ENCODE data around the gene LSM2. TPM values are rescaled to one million over a fixed set of nuclear protein-coding genes. Genes with fewer than 3 reads are reported as not detected.

Gene LSM2
- total RNA-seq, 6 donors from 2014 or later = 5.0 to 44.9 (median 20.9) TPM

DNA sequence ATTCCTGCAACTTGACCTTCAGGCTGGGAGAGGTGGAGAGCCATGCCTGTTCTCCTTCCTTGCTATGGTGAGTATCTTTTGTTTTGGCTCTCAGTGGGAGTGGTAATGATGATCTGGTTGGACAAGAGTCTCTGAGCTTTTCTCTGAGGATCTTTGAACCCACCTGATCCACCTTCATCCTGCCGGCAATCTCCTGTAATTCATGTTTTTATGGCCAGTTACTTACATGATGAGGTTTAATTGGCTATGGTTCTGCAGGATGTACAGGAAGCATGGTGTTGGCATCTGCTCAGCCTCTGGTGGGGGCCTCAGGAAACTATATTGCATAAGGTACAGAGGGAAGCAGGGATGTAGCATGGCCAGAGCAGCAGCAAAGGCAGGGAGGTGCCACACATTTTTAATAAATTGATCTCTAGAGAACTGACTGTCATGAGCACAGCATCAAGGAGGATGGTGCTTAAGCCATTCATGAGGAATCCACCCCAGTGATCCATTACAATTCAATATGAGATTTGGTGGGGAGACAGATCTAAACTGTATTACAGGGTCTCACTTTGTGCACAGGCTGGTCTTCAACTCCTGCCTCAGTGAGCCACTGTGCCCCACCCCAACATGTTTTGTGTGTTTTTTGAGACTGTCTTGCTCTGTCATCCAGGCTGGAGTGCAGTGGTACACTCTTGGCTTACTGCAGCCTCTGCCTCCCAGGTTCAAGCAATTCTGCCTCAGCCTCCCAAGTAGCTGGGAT lies 30.8 kb upstream of the LSM2 start:
- Histone ChIP-seq H3K4me1 (peaks cover 40 to 53% (median 41%) of the 10 kb centered on the region in 4 donors), H3K9me3 (no peaks in the 10 kb centered on the region), H3K36me3 (peaks cover 14 to 55% (median 48%) of the 10 kb centered on the region in 4 donors)

DNA sequence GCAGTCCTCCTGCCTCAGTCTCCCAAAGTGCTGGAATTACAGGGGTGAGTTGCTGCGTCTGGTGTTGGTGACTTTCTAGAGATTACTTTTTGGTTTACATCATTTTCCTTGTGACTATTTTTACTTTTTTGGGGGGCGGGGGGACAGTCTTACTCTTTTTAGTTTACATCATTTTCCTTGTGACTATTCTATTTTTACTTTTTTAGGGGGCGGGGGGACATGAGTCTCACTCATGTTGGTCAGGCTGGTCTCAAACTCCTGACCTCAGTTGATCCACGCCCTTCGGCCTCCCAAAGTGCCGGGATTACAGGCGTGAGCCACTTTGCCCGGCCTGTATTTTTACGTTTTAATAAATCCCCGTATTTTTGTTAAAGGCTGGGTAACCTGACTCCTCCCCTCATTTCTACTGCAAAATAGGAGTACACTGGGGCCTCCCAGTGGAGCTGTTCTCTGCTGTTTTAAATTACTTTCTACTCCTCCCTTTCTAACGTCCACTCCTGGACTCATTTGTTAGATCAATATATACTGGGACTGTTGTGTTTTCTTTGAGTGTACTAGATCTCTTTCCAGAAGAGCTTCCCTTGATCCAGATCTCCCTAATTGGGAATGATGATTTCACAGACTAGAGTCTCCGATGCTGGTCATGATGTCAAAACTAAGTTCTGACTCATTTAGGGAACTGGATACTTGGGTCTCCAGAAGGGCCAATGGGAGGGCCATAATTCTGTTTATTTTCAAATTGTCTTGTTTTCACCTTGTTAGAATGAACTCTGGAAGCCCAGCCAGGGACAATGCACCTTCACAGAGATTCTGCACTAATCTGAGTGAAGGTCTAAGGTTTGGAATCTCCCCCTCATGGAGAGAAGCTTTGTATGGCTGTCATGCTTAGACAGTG lies 30.0 kb upstream of the LSM2 start:
- peaks cover 42 to 62% (median 46%) of the 10 kb centered on the region in 4 donors for H3K4me1 ChIP-seq

More for the DNA sequence above, 30.8 kb upstream of the LSM2 start:
- Histone ChIP-seq H3K27me3 (no peaks in the 10 kb centered on the region), H3K27ac (peak overlapping the region in 2 of 4 donors; percentile 96 to 99), H3K4me3 (peak overlapping the region in 3 of 4 donors; percentile 83 to 93 (median 91))
- WGBS, 2 donors = 27 to 43% methylated on average over 1 of the region's 1 CpG
- no peak for TF ChIP-seq EP300 (IDR thresholded peaks at IDR 0.05)
- no peak for TF ChIP-seq POLR2AphosphoS5 (IDR thresholded peaks at IDR 0.05)
- TF ChIP-seq, protein P1, sequence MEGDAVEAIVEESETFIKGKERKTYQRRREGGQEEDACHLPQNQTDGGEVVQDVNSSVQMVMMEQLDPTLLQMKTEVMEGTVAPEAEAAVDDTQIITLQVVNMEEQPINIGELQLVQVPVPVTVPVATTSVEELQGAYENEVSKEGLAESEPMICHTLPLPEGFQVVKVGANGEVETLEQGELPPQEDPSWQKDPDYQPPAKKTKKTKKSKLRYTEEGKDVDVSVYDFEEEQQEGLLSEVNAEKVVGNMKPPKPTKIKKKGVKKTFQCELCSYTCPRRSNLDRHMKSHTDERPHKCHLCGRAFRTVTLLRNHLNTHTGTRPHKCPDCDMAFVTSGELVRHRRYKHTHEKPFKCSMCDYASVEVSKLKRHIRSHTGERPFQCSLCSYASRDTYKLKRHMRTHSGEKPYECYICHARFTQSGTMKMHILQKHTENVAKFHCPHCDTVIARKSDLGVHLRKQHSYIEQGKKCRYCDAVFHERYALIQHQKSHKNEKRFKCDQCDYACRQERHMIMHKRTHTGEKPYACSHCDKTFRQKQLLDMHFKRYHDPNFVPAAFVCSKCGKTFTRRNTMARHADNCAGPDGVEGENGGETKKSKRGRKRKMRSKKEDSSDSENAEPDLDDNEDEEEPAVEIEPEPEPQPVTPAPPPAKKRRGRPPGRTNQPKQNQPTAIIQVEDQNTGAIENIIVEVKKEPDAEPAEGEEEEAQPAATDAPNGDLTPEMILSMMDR (IDR thresholded peaks at IDR 0.05) = no peak
- no peak for TF ChIP-seq POLR2A (IDR thresholded peaks at IDR 0.05)
- ATAC-seq (ENCODE audit: low FRiP score in 2 of 2) (no peak), DNase-seq (no peak)

DNA sequence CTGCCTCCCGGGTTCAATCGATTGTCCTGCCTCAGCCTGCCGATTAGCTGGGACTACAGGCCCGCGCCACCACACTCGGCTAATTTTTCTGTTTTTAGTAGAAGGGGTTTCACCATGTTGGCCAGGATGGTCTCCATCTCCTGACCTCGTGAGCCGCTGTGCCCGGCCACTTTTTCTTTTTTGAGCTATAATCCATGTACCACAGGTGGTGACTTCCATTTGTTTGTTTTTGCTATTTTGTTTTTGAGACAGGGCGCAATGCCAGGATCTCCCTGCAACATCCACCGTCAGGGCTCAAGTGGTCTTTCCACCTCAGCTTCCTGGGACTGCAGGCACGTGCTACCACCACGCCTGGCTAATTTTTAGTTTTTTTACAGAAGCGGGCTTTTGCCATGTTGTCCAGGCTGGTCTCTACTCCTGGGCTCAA lies 29.3 kb upstream of the LSM2 start:
- H3K27me3 ChIP-seq = no peaks in the 10 kb centered on the region
- peaks cover 48 to 68% (median 52%) of the 10 kb centered on the region in 4 donors for H3K4me1 ChIP-seq
- WGBS, 2 donors = 28 to 29% methylated on average over 14 of the region's 14 CpGs
- peaks cover 14 to 49% (median 41%) of the 10 kb centered on the region in 4 donors for H3K36me3 ChIP-seq
- peak overlapping the region; percentile 49 to 99 (median 94) for H3K27ac ChIP-seq
- TF ChIP-seq POLR2AphosphoS5 (IDR thresholded peaks at IDR 0.05) (no peak), POLR2A (IDR thresholded peaks at IDR 0.05) (no peak), EP300 (IDR thresholded peaks at IDR 0.05) (no peak)
- TF ChIP-seq, protein P1 (IDR thresholded peaks at IDR 0.05) = no peak
- no peak for ATAC-seq (ENCODE audit: low FRiP score in 2 of 2)
- no peaks in the 10 kb centered on the region for H3K9me3 ChIP-seq
- H3K4me3 ChIP-seq = peak overlapping the region in 3 of 4 donors; percentile 83 to 93 (median 91)
- DNase-seq = no peak

More for the DNA sequence above, 30.0 kb upstream of the LSM2 start:
- Histone ChIP-seq H3K36me3 (peaks cover 14 to 55% (median 45%) of the 10 kb centered on the region in 4 donors), H3K9me3 (no peaks in the 10 kb centered on the region), H3K27ac (peak overlapping the region; percentile 49 to 99 (median 94)), H3K27me3 (no peaks in the 10 kb centered on the region), H3K4me3 (peak overlapping the region in 3 of 4 donors; percentile 83 to 93 (median 91))
- DNase-seq (no peak), ATAC-seq (ENCODE audit: low FRiP score in 2 of 2) (no peak)
- 29 to 39% methylated on average over 12 of the region's 12 CpGs for whole genome bisulfite sequencing, 2 donors
- TF ChIP-seq POLR2A (IDR thresholded peaks at IDR 0.05) = no peak
- TF ChIP-seq, protein P1 (IDR thresholded peaks at IDR 0.05) = no peak
- no peak for TF ChIP-seq EP300 (IDR thresholded peaks at IDR 0.05)
- no peak for TF ChIP-seq POLR2AphosphoS5 (IDR thresholded peaks at IDR 0.05)

DNA sequence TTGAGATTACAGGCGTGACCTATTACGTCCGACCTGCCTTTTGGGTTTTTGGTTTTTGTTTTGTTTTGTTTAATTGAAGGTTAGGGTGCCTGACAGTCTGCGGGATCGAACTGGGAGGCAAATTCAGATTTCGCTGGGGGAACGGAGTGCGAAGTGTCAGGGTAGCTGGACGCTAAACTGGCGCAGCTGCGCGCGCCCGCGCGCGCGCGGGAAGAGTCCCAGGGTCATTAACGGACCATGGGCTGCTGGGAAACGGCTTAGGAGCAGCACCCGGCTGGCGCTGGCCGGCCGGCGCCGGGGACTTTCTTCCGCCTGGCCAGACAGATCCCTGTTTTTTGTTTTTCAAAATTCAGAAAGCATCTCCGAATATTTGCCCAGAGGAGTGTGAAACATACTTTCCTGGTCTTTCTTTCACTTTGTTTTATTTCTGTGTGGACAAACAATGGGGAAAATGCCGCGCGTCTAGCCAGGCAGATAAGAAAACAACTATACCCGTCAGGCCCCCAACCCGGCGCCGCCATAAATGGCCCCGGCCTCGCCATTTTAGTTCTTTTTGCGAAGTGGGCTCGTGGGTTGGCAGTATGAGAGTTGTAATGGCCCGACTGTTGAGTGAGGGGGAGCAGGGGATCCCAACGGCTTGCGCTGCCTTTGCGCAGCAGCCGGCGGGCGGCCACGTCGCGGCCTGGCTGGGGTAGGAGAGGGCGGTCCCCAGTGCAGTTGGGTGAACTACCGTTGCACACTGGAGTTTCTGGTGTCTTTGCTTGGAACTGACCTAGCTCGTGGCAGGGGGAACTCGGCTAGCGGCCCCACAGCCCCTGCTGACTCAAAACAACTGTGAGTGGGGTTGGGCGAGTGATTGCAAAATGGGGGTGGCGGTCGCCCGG lies 27.8 kb upstream of the LSM2 start:
- Histone ChIP-seq H3K36me3 (peaks cover 8 to 35% (median 27%) of the 10 kb centered on the region in 4 donors), H3K27ac (peak overlapping the region; percentile 93 to 99 (median 95)), H3K4me1 (peaks cover 54 to 74% (median 57%) of the 10 kb centered on the region in 4 donors), H3K4me3 (peak overlapping the region; percentile 83 to 98 (median 92)), H3K9me3 (no peaks in the 10 kb centered on the region), H3K27me3 (no peaks in the 10 kb centered on the region)
- WGBS, 2 donors = 0 to 1% methylated on average over 46 to 59 of the region's 59 CpGs
- peak; percentile 92 to 94 for ATAC-seq (ENCODE audit: low FRiP score in 2 of 2)
- peak; percentile 54 to 81 (median 75) for TF ChIP-seq POLR2A (IDR thresholded peaks at IDR 0.05)
- TF ChIP-seq, protein P1 (IDR thresholded peaks at IDR 0.05) = peak in 1 of 6 experiments; percentile 18
- TF ChIP-seq POLR2AphosphoS5 (IDR thresholded peaks at IDR 0.05) = peak; percentile 63 to 88
- no peak for TF ChIP-seq EP300 (IDR thresholded peaks at IDR 0.05)
- peak; percentile 89 to 98 for DNase-seq

Measured in upper lobe of left lung (tissue), 6 donors.